ENCODE data around the gene IL17B.

IL17B gene

DNA sequence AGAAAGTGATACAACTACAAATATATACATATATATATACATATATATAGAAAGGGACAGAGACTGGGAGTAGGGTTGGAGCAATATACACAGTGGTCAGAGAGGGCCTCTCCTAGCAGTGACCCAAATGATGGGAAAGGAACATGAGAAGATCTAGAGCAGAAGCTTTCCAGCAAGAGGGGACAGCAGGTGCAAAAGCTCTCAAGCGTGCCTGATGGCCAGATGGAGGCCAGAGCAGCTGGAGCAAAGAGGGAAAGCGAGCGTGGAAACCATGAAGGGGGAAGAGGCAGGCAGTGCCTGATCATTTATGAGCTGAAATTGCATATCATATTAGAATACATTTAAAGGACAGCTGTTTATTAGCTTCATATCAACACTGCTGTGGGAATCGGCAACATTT lies 41.4 kb downstream of the IL17B start:
- no peak overlapping the region for H3K27ac ChIP-seq
- no peak for TF ChIP-seq ZFX (IDR thresholded peaks at IDR 0.05)
- TF ChIP-seq, protein P1, sequence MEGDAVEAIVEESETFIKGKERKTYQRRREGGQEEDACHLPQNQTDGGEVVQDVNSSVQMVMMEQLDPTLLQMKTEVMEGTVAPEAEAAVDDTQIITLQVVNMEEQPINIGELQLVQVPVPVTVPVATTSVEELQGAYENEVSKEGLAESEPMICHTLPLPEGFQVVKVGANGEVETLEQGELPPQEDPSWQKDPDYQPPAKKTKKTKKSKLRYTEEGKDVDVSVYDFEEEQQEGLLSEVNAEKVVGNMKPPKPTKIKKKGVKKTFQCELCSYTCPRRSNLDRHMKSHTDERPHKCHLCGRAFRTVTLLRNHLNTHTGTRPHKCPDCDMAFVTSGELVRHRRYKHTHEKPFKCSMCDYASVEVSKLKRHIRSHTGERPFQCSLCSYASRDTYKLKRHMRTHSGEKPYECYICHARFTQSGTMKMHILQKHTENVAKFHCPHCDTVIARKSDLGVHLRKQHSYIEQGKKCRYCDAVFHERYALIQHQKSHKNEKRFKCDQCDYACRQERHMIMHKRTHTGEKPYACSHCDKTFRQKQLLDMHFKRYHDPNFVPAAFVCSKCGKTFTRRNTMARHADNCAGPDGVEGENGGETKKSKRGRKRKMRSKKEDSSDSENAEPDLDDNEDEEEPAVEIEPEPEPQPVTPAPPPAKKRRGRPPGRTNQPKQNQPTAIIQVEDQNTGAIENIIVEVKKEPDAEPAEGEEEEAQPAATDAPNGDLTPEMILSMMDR (conservative IDR thresholded peaks at IDR 0.05) = no peak

DNA sequence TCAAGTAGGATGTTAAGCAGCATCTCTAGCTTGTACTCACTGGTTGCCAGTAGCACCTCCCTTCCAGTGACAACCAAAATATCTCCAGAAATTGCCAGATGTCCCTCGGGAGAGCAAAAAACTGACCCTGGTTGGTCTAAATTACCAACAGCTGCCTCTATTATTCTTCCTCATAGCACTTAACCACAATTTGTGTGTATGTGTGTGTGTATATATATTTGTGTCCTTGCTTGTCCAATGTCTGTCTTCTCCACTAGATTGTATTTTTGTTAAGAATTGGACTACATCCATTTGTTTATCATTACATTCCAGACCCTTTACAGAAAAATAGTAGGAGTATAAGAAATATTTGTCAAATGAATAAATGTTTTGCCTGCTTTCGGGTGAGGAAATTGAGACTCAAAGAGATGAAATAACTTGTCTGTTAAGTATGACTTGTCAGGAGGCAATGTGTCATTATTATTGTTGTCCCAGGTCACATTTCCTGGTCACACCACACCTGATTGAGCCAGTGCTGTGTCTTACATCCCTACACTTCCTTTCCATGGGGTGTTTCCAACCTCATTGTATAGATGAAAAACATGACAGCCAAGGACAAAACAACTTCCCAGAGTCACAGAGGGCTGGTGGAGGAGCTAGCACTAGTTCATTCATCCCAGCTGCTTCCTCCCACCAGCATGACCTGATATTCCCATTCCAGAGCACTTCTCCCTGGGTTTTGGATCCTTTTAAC lies 45.2 kb downstream of the IL17B start:
- H3K27ac ChIP-seq = no peak overlapping the region
- TF ChIP-seq ZFX (IDR thresholded peaks at IDR 0.05) = no peak
- TF ChIP-seq, protein P1 (conservative IDR thresholded peaks at IDR 0.05) = no peak

DNA sequence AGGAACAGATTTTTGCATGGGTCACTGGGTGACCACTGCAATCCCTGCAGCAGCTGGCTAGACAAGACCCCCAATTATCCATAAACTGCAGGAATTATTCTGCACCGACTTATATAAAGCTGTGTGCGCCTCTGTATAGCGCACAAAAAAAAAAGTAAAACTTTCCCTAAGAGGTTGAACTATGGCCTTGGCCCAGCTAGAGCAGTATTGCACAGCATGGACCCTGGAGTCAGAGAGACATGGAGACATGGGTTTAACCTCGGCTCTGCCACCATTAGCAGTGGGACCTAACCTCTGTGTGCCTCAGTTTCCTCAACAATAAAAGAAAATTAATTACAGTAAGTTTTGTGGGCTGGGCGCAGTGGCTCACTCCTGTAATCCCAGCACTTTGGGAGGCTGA lies 50.9 kb downstream of the IL17B start:
- TF ChIP-seq ZFX (IDR thresholded peaks at IDR 0.05) = no peak
- TF ChIP-seq, protein P1 (conservative IDR thresholded peaks at IDR 0.05) = no peak
- H3K27ac ChIP-seq = no peak overlapping the region

DNA sequence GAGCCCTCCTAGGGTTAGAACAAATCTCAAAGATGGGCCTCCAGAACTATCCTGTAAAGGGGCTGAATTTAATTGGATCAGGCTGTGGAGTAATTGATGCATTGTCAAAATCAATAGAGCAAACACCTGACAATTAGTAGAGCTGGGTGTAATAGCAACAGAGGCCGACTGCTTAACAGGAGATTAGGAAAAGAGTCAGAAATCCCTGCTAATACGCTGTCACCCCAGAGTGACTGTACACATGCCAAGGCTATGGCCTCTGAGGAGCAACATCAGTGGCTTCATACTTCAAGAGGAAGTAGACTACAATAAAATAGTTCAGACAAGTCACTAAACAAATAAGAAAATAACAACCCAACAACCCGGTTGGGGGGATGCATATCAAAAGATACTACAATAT lies 52.5 kb downstream of the IL17B start:
- H3K27ac ChIP-seq = no peak overlapping the region
- no peak for TF ChIP-seq ZFX (IDR thresholded peaks at IDR 0.05)
- TF ChIP-seq, protein P1 (conservative IDR thresholded peaks at IDR 0.05) = no peak

DNA sequence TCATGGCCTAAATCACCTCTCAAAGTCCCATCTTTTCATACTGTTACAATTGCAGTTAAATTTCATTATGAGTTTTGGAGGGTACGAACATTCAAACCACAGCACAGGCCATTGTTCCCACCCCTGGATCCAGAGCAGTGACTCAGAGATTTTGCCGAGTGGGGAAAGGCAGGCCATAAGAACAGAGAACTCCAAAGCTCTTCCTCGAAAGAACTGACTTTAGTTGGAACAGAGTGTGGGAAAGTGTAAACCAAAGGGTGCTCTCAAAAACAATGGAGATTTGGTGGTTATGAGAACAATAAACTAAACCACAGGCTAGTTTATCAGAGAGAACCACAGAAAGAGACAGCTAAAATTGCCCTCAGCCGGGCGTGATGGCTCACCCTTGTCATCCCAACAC lies 53.2 kb downstream of the IL17B start:
- H3K27ac ChIP-seq = no peak overlapping the region
- TF ChIP-seq ZFX (IDR thresholded peaks at IDR 0.05) = no peak
- TF ChIP-seq, protein P1 (conservative IDR thresholded peaks at IDR 0.05) = no peak

DNA sequence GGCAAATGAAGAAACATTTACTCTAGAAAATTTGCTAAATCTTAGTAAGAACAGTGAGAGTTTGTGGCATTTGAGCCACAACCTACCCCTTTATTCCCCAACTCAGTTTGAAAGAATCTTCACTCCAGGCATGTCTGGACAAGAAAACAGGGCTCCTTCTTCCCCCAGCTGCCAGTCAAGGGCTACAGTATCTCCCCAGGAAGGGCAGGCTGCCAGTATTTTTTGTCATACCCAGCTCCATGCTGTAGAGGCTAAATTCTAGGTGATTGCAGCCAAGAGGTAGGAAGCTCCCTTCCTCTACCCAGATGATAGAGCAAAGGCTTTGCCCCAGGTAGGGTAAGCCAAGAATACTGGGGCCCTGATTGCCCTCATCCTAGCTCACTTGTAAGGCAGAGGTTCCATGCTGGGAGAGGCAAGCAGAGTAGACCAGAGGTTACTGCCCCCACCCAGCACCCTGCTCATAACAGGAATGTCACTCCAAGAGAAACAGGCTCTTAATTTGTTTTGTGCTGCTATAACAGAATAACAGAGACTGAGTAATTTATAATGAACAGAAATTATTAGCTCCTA lies 53.8 kb downstream of the IL17B start:
- TF ChIP-seq, protein P1 (conservative IDR thresholded peaks at IDR 0.05) = no peak
- TF ChIP-seq ZFX (IDR thresholded peaks at IDR 0.05) = no peak
- no peak overlapping the region for H3K27ac ChIP-seq

DNA sequence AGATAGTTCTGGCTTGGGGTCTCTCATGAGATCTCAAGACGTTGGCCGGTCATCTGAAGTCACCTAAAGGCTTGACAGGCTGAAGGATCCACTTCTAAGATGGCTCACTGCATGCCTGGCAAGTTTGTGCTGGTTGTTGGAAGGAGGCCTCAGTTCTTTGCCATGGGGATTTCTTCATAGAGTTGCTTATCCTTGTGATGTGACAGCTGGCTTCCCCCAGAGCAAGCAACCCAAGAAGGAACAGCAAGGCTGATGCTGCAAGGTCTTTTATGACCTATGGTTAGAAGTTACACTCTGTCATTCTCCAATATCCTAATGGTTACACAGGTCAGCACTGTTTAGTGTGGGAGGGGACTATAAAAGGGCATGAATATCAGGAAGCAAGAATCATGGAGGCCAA lies 54.5 kb downstream of the IL17B start:
- no peak overlapping the region for H3K27ac ChIP-seq
- TF ChIP-seq ZFX (IDR thresholded peaks at IDR 0.05) = no peak
- TF ChIP-seq, protein P1 (conservative IDR thresholded peaks at IDR 0.05) = no peak
